OCI-LY7 (cell line): ENCODE results near the gene FAAP100. TPM values are rescaled to one million over a fixed set of nuclear protein-coding genes. Genes with fewer than 3 reads are reported as not detected.

ENCODE experiments used
- BruUV-seq: library from RNA; stranded (reverse); fragments of 400-500 nt; replicated peaks from 2 replicates; lab custom pipeline; 2021; lab: Mats Ljungman, UMichigan
- CTCF ChIA-PET: fragments of 300-600 bp; sonication (Branson Sonifier 250); formaldehyde crosslinking; loops from one replicate; lab custom pipeline; 2022; ENCODE audit warnings: antibody characterized with exemption; ENCODE audit not compliant: unreplicated experiment; lab: Charles Lee
- POLR2A ChIA-PET: fragments of 300-600 bp; sonication (Branson Sonifier 250); formaldehyde crosslinking; loops from one replicate; lab custom pipeline; 2022; ENCODE audit warnings: antibody characterized with exemption; lab: Charles Lee
- DNase-seq: peaks from one replicate; pipeline ENCODE4 v3.0.0-alpha.2; 2015; ENCODE audit warnings: low spot score
- H2AFZ ChIP-seq: fragments of 200-600 bp; sonication (generic), shearing (Covaris generic); 2 replicates; pipeline ENCODE4 v1.6.1; 2014; ENCODE audit warnings: mild to moderate bottlenecking, antibody characterized with exemption, low read length, moderate library complexity
- H3K27ac ChIP-seq: fragments of 200-600 bp; sonication (generic); 2 replicates; pipeline ENCODE4 v1.5.1; 2014; ENCODE audit warnings: mixed run types, low read depth, mild to moderate bottlenecking, moderate library complexity, low read length, inconsistent platforms; ENCODE audit not compliant: poor library complexity, severe bottlenecking
- H3K36me3 ChIP-seq: fragments of 200-600 bp; sonication (generic); 2 replicates; pipeline ENCODE4 v1.6.1; 2014; ENCODE audit warnings: mild to moderate bottlenecking, antibody characterized with exemption, low read length, moderate library complexity, mixed read lengths; ENCODE audit not compliant: insufficient read depth
- H3K4me1 ChIP-seq: fragments of 200-600 bp; sonication (generic); 2 replicates; pipeline ENCODE4 v1.5.1; 2014; ENCODE audit warnings: mild to moderate bottlenecking, low read length; ENCODE audit not compliant: insufficient read depth, poor library complexity, severe bottlenecking
- H3K4me2 ChIP-seq: fragments of 200-600 bp; sonication (generic); 2 replicates; pipeline ENCODE4 v1.6.1; 2014; ENCODE audit warnings: mild to moderate bottlenecking, low read length
- H3K4me3 ChIP-seq: fragments of 200-600 bp; sonication (generic); 2 replicates; pipeline ENCODE4 v1.5.1; 2014; ENCODE audit warnings: mild to moderate bottlenecking, low read depth, low read length; ENCODE audit not compliant: poor library complexity, severe bottlenecking
- H3K79me2 ChIP-seq: fragments of 200-600 bp; sonication (generic); 2 replicates; pipeline ENCODE4 v1.6.1; 2016; ENCODE audit warnings: low read depth, mild to moderate bottlenecking, low read length, moderate library complexity, mixed read lengths; ENCODE audit not compliant: insufficient read depth
- H3K9me2 ChIP-seq: fragments of 200-600 bp; sonication (generic); 2 replicates; pipeline ENCODE4 v1.6.1; 2016; ENCODE audit warnings: mild to moderate bottlenecking, low read length, mixed read lengths; ENCODE audit not compliant: insufficient read depth
- H3K9me3 ChIP-seq: fragments of 200-600 bp; sonication (generic); 2 replicates; pipeline ENCODE4 v1.6.1; 2014; ENCODE audit warnings: mild to moderate bottlenecking, mixed run types, low read length, mixed read lengths
- H4K20me1 ChIP-seq: fragments of 200-600 bp; sonication (generic); 2 replicates; pipeline ENCODE4 v1.6.1; 2014; ENCODE audit warnings: mild to moderate bottlenecking, antibody characterized with exemption, low read length, moderate library complexity, mixed read lengths; ENCODE audit not compliant: insufficient read depth
- CTCF ChIP-seq: fragments of 200-600 bp; sonication (generic); conservative IDR thresholded peaks from 2 replicates; pipeline ENCODE4 v1.5.1; 2014; ENCODE audit warnings: mild to moderate bottlenecking, antibody characterized with exemption, low read length, moderate library complexity, mixed read lengths
- EZH2phosphoT487 ChIP-seq: fragments of 200-600 bp; sonication (generic); IDR thresholded peaks from 2 replicates; pipeline ENCODE4 v1.6.1; 2018; ENCODE audit warnings: low read depth, borderline replicate concordance, mild to moderate bottlenecking, mixed run types, antibody characterized with exemption, low read length, moderate library complexity, mixed read lengths
- intact Hi-C: fragments of 100-400 bp; cut with micrococcal nuclease; formaldehyde crosslinking; loops from one replicate; pipeline ENCODE4 v1.10.0; 2022; ENCODE audit not compliant: unreplicated experiment
- total RNA-seq, 2 experiments: library from RNA; depleted of rRNA in 1 of 2; stranded (reverse); fragments of >200 nt in 1 of 2; shearing (Covaris generic) in 1 of 2; gene quantifications; 2 replicates each; pipeline ENCODE4 v1.2.3, GENCODE V29; 2014 to 2022

FAAP100 gene
- total RNA-seq, 2 experiments from 2014 or later = 65.2 to 74.2 TPM

- intact Hi-C loops = no loop called here
- no peak for TF ChIP-seq EZH2phosphoT487
- TF ChIP-seq CTCF = no peak; the same call in 1 of the 2 replicates
- Histone ChIP-seq H3K36me3 (peaks cover 75% of the 10 kb centered on the region), H3K9me3 (no peaks in the 10 kb centered on the region), H3K9me2 (no peaks in the 10 kb centered on the region), H3K27ac (no peak overlapping the region), H3K4me2 (no peak overlapping the region), H4K20me1 (no peaks in the 10 kb centered on the region), H2AFZ (no peak overlapping the region), H3K79me2 (no peaks in the 10 kb centered on the region), H3K4me1 (no peaks in the 10 kb centered on the region), H3K4me3 (no peak overlapping the region)
- no peak for DNase-seq
- CTCF ChIA-PET = no interaction called here
- no TSS peak for BruUV-seq
- POLR2A ChIA-PET = interaction anchor here (0.7 kb wide), 1 partner anchor 22 kb away, joined by 3 read pairs; the partner anchor contains the start of gene FAAP100
Measured at GRCh38 chr17:81573794-81574642, 21.9 kb upstream of the FAAP100 start.

GRCh38 chr17:81572563-81573168, 20.5 kb upstream of the FAAP100 start:
- intact Hi-C loops = no loop called here
- ChIA-PET CTCF (interaction anchor here (0.6 kb wide), 1 partner anchor 16 kb away, joined by 3 read pairs; no protein-coding TSS in a partner anchor), POLR2A (interaction anchor here (0.9 kb wide), 1 partner anchor 12 kb away, joined by 3 read pairs; no protein-coding TSS in a partner anchor)
- Histone ChIP-seq H3K27ac (no peak overlapping the region), H3K9me2 (no peaks in the 10 kb centered on the region), H3K4me3 (no peak overlapping the region), H3K4me2 (no peak overlapping the region), H3K4me1 (no peaks in the 10 kb centered on the region), H3K9me3 (no peaks in the 10 kb centered on the region), H2AFZ (no peak overlapping the region), H3K36me3 (peaks cover 77% of the 10 kb centered on the region), H4K20me1 (no peaks in the 10 kb centered on the region), H3K79me2 (no peaks in the 10 kb centered on the region)
- TF ChIP-seq CTCF = no peak
- TF ChIP-seq EZH2phosphoT487 = no peak
- DNase-seq = no peak
- BruUV-seq = no TSS peak
